Activated naive CD8-positive, alpha-beta T cell treated with anti-CD3 and anti-CD28 coated beads for 36 hours (primary cell): ENCODE data around the gene EFCAB12. TPM values are rescaled to one million over a fixed set of nuclear protein-coding genes. Genes with fewer than 3 reads are reported as not detected.
A peak's percentile ranks its signal among the peaks of the same experiment; 100 is the strongest.

Experiments used
- DNase-seq: peaks from one replicate; pipeline ENCODE4 v3.0.0; 2021
- H3K27ac Mint-ChIP-seq: one replicate; pipeline ENCODE4 v1.8.0; 2022; ENCODE audit warnings: mild to moderate bottlenecking, moderate library complexity, mixed read lengths
- H3K27me3 Mint-ChIP-seq: one replicate; pipeline ENCODE4 v1.8.0; 2022; ENCODE audit warnings: mild to moderate bottlenecking, mixed read lengths
- H3K36me3 Mint-ChIP-seq: one replicate; pipeline ENCODE4 v1.8.0; 2021; ENCODE audit warnings: mild to moderate bottlenecking, mixed read lengths
- H3K4me1 Mint-ChIP-seq: one replicate; pipeline ENCODE4 v1.8.0; 2021; ENCODE audit warnings: mixed read lengths
- H3K4me3 Mint-ChIP-seq: one replicate; pipeline ENCODE4 v1.8.0; 2022; ENCODE audit warnings: mild to moderate bottlenecking, moderate library complexity, mixed read lengths
- H3K9me3 Mint-ChIP-seq: one replicate; pipeline ENCODE4 v1.8.0; 2022; ENCODE audit warnings: mixed read lengths
- total RNA-seq, 2 experiments: library from RNA; stranded (reverse); gene quantifications; one replicate each; pipeline ENCODE4 v1.2.3, GENCODE V29; 2021

The EFCAB12 gene
- total RNA-seq, 2 experiments from 2014 or later = 0.24 to 0.39 TPM

DNA sequence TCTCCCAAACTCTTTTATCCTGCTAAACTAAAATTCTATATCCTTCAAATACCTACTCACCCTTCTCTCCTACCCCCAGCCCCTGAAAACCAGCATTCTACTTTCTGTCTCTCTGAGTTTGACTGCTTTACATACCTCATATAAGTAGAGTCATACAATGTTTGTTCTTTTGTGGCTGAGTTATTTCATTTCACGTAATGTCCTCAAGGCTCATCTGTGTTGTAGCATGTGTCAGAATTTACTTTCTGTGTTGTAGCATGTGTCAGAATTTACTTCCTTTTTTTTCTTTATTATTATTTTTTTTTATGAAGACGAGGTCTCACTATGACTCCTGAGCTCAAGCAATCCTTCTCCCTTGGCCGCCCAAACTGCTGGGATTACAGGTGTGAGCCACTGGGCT lies 31.7 kb upstream of the EFCAB12 start:
- H3K27me3 Mint-ChIP-seq = no peaks in the 10 kb centered on the region
- peaks cover 3% of the 10 kb centered on the region for H3K4me1 Mint-ChIP-seq
- DNase-seq = no peak
- H3K27ac Mint-ChIP-seq = no peak overlapping the region
- H3K36me3 Mint-ChIP-seq = peaks cover 2% of the 10 kb centered on the region
- no peak overlapping the region for H3K4me3 Mint-ChIP-seq
- H3K9me3 Mint-ChIP-seq = no peaks in the 10 kb centered on the region

- Mint-ChIP-seq H3K4me1 (no peaks in the 10 kb centered on the region), H3K27ac (no peak overlapping the region), H3K4me3 (no peak overlapping the region), H3K36me3 (peaks cover 14% of the 10 kb centered on the region), H3K9me3 (no peaks in the 10 kb centered on the region), H3K27me3 (no peaks in the 10 kb centered on the region)
- no peak for DNase-seq
These were observed 25.3 kb upstream of the EFCAB12 start for GRCh38 chr3:129453732-129454131.

GRCh38 chr3:129449279-129450115 lies 21.1 kb upstream of the EFCAB12 start:
- H3K27me3 Mint-ChIP-seq = no peaks in the 10 kb centered on the region
- no peaks in the 10 kb centered on the region for H3K9me3 Mint-ChIP-seq
- no peaks in the 10 kb centered on the region for H3K4me1 Mint-ChIP-seq
- H3K27ac Mint-ChIP-seq = no peak overlapping the region
- no peak overlapping the region for H3K4me3 Mint-ChIP-seq
- no peak for DNase-seq
- peaks cover 14% of the 10 kb centered on the region for H3K36me3 Mint-ChIP-seq

DNA sequence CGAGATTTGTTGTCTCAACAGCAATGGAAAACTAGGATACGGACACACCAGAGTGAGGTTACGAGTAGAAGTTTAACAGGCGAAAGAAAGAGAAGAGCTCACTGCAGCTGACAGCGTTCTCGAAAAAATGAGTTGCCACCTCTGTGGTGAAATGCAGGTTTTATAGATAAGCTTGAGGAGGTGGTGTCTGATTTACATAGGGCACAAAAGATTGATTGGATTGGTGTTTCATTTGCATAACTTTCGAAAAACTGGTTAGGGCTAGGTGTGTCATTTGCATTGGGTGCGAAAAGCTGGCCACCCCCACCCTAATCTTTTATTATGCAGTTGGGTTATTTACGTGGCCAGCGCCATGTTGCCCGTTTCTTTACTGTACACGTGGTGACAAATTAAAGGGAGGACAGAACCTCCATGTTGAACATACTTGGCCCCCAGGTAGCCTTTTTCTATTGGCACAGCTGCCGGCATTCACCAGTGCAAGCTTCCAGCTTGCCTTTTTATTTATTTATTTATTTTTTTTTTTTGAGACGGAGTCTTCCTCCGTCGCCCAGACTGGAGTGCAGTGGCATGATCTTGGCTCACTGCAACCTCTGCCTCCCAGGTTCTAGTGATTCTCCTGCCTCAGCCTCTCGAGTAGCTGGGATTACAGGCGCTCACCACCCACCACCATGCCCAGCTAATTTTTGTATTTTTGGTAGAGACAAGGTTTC lies 19.9 kb upstream of the EFCAB12 start:
- H3K4me3 Mint-ChIP-seq = no peak overlapping the region
- no peak overlapping the region for H3K27ac Mint-ChIP-seq
- no peak for DNase-seq
- no peaks in the 10 kb centered on the region for H3K4me1 Mint-ChIP-seq
- H3K9me3 Mint-ChIP-seq = no peaks in the 10 kb centered on the region
- peaks cover 16% of the 10 kb centered on the region for H3K36me3 Mint-ChIP-seq
- no peaks in the 10 kb centered on the region for H3K27me3 Mint-ChIP-seq

DNA sequence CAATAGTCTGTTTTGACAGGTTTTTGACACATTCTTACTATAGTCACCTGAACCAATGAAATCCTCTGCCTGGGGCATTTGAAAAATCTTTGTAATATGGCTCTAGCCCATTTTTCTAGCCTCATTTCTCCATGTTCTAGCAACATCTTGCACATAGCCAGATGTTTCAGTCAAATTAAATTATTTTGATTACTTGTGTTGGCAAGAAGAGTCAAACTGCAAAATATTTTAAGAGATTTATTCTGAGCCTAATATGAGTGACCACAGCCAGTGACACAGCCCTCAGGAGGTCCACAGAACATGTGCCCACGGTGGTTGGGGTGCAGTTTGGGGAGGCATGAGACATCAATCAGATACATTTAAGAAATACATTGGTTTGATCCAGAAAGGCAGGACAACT lies 18.5 kb upstream of the EFCAB12 start:
- Mint-ChIP-seq H3K27ac (no peak overlapping the region), H3K4me3 (no peak overlapping the region), H3K36me3 (peaks cover 4% of the 10 kb centered on the region), H3K9me3 (no peaks in the 10 kb centered on the region), H3K4me1 (peaks cover 4% of the 10 kb centered on the region), H3K27me3 (no peaks in the 10 kb centered on the region)
- DNase-seq = no peak

DNA sequence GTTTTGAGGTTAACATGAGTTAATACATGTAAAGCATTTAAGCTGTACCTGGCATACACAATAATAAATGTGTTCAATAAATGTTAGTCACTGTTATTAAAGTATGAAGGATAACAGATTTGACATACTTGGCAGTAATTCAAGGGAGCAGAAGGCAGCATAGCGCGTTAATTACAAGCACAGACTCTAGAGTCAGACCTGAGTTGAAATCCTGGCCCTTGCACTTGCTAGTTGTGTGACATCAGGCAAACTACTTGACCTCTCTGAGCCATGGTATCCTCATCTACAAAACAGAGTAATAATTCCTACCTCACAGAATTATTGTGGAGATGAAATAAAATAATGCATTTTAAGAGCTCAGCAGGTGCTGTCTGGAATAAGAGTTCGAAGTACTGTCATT lies 17.0 kb upstream of the EFCAB12 start:
- Mint-ChIP-seq H3K9me3 (no peaks in the 10 kb centered on the region), H3K27ac (no peak overlapping the region), H3K4me3 (no peak overlapping the region), H3K27me3 (no peaks in the 10 kb centered on the region), H3K4me1 (peaks cover 16% of the 10 kb centered on the region), H3K36me3 (peaks cover 3% of the 10 kb centered on the region)
- DNase-seq = no peak

DNA sequence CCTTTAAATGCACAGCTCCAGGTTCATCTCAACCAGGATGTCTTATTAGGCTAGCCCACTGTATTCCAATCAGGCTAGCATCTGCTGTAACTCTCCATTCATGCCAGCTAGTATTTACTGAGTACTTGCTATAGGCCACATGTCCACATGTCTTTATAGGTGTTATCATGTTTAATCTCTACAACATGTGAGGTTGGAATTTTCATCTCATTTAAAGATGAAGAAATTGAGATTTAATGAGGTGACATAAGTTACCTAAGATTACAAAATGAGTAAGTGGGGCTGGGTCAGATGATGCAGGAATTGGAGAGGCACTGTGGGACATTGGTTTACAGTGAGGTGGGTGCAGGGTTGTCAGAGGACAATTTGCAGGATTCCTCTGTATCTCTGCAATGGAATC lies 14.5 kb upstream of the EFCAB12 start:
- no peaks in the 10 kb centered on the region for H3K9me3 Mint-ChIP-seq
- H3K4me1 Mint-ChIP-seq = peaks cover 24% of the 10 kb centered on the region
- H3K27ac Mint-ChIP-seq = no peak overlapping the region
- peaks cover 3% of the 10 kb centered on the region for H3K27me3 Mint-ChIP-seq
- H3K36me3 Mint-ChIP-seq = peaks cover 7% of the 10 kb centered on the region
- H3K4me3 Mint-ChIP-seq = no peak overlapping the region
- DNase-seq = no peak

- no peak for DNase-seq
- peaks cover 29% of the 10 kb centered on the region for H3K4me1 Mint-ChIP-seq
- H3K27ac Mint-ChIP-seq = no peak overlapping the region
- H3K36me3 Mint-ChIP-seq = peaks cover 11% of the 10 kb centered on the region
- peaks cover 3% of the 10 kb centered on the region for H3K27me3 Mint-ChIP-seq
- no peak overlapping the region for H3K4me3 Mint-ChIP-seq
- no peaks in the 10 kb centered on the region for H3K9me3 Mint-ChIP-seq
These were observed 14.1 kb upstream of the EFCAB12 start for GRCh38 chr3:129442486-129442885.

- peaks cover 14% of the 10 kb centered on the region for H3K36me3 Mint-ChIP-seq
- H3K4me3 Mint-ChIP-seq = peak overlapping the region; percentile 92
- DNase-seq = no peak
- H3K4me1 Mint-ChIP-seq = peaks cover 33% of the 10 kb centered on the region
- no peaks in the 10 kb centered on the region for H3K9me3 Mint-ChIP-seq
- H3K27ac Mint-ChIP-seq = peak overlapping the region; percentile 93
- peaks cover 3% of the 10 kb centered on the region for H3K27me3 Mint-ChIP-seq
These were observed 13.3 kb upstream of the EFCAB12 start for GRCh38 chr3:129441782-129442181.

DNA sequence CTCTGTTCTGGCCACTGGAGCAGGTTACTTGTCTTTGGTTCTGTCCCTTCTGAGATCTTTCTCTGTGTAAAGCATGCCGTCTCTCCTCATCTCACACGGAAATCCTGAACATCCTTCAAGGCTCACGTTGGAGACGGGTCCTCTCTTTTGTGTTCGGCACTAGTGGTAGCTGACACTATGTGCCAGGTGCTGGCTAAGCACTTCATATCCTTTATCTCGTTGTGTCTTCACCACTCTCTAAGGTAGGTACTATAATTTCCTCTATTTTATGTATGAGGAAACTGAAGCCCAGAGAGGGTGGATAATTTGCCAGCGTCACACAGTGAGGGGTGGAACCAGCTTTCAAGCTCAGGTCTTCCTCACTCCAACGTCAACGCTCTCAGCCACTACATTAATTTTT lies 12.8 kb upstream of the EFCAB12 start:
- no peaks in the 10 kb centered on the region for H3K9me3 Mint-ChIP-seq
- H3K27me3 Mint-ChIP-seq = peaks cover 3% of the 10 kb centered on the region
- H3K27ac Mint-ChIP-seq = peak overlapping the region; percentile 93
- H3K36me3 Mint-ChIP-seq = peaks cover 15% of the 10 kb centered on the region
- peaks cover 39% of the 10 kb centered on the region for H3K4me1 Mint-ChIP-seq
- no peak for DNase-seq
- H3K4me3 Mint-ChIP-seq = peak overlapping the region; percentile 92

DNA sequence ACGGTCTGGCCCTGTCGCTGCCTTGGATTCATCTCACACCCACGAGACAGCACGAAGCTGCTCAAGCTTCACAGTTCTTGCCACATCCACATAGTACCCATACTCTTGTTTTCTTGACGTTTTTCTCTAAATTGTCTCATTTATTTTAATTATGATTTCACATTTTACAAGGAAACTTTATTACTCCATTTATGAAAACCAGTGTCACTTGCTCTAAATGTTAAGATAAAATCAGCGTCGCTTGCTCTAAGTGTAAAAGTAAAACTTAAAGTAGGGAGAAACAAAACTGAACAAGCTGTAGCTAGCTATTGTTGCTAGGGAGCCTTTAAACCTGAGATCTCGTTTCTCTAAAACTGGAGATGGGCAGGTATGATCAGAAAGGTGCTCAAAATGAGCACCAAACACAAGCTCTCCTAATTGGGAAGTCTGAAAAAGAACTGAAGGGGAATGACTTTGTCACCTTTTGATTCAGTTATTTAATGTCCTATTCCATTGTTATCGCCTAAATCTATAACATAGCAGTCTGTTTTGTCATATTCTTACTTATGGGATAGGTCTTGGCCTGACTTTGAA lies 12.3 kb upstream of the EFCAB12 start:
- Mint-ChIP-seq H3K36me3 (peaks cover 17% of the 10 kb centered on the region), H3K27me3 (peaks cover 3% of the 10 kb centered on the region), H3K4me3 (peak overlapping the region; percentile 92), H3K9me3 (no peaks in the 10 kb centered on the region), H3K27ac (peak overlapping the region; percentile 93), H3K4me1 (peaks cover 44% of the 10 kb centered on the region)
- no peak for DNase-seq

- peaks cover 20% of the 10 kb centered on the region for H3K36me3 Mint-ChIP-seq
- peak; percentile 99 for DNase-seq
- peaks cover 3% of the 10 kb centered on the region for H3K27me3 Mint-ChIP-seq
- peaks cover 50% of the 10 kb centered on the region for H3K4me1 Mint-ChIP-seq
- no peaks in the 10 kb centered on the region for H3K9me3 Mint-ChIP-seq
- peak within 1 kb of the TSS; percentile 93 for H3K27ac Mint-ChIP-seq
- H3K4me3 Mint-ChIP-seq = peak within 1 kb of the TSS; percentile 92
These were observed 11.6 kb upstream of the EFCAB12 start, which contains the start of the genes IFT122 and MBD4 for GRCh38 chr3:129439817-129440617. Gene IFT122, plus strand, starts transcription at chr3:129440224. Its CDS starts 107 bp downstream, at chr3:129440331. Gene MBD4, minus strand, starts transcription at chr3:129439948. Its CDS starts 115 bp downstream, at chr3:129439833.

DNA sequence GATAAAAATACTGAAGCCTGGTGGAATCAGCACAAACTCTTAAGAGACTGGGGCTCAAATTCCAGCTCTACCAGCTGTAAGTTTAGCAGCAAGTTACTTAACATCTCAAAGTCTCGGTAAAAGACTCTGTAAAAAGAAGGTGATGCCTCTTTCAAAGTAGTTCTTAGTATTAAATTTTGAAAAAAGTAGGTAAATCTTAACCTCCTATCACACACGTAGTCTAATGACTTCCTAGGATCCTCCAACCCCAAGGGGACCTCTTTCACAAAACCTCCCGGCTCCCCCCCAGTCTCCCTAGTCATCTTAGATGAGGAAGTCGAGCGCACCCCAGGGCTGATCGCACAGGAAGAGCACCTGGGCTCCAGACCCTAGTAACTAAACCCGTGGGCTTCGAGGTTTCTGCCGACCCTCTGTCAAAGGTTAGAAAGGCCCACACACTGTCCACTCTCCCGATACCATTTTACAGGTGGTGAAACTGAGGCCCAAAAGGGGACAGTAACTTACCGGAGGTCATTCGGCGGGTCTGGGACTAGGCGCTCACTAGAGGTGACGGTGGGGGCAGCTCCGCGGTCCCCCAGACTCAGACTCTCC lies 10.9 kb upstream of the EFCAB12 start:
- DNase-seq = peak; percentile 41
- H3K27ac Mint-ChIP-seq = peak overlapping the region; percentile 93
- peaks cover 3% of the 10 kb centered on the region for H3K27me3 Mint-ChIP-seq
- peak overlapping the region; percentile 92 for H3K4me3 Mint-ChIP-seq
- no peaks in the 10 kb centered on the region for H3K9me3 Mint-ChIP-seq
- H3K4me1 Mint-ChIP-seq = peaks cover 56% of the 10 kb centered on the region
- H3K36me3 Mint-ChIP-seq = peaks cover 20% of the 10 kb centered on the region

DNA sequence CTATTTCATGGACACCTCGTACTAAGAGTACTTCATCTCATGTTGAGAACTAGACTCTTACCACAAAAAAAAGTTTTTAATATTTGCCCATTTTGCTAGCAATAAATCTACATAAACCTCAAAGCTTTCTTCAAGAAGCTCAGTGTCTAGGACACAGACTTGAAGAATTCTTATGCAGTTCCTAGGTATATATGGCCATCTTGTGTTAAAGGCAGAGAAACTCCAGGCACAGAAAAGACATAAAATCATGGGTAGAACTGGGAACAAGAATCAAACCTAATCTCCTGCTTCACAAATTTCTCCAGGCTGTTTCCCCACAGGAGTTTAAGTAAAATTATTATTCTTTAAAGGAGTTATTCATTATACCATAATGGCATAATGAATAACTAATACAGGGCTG lies 6.9 kb upstream of the EFCAB12 start:
- Mint-ChIP-seq H3K27ac (peak overlapping the region; percentile 63), H3K9me3 (no peaks in the 10 kb centered on the region), H3K4me1 (peaks cover 48% of the 10 kb centered on the region), H3K4me3 (no peak overlapping the region), H3K27me3 (peaks cover 3% of the 10 kb centered on the region), H3K36me3 (peaks cover 23% of the 10 kb centered on the region)
- no peak for DNase-seq
